ENCODE results near the gene FMR1NB. TPM values are rescaled to one million over a fixed set of nuclear protein-coding genes. Genes with fewer than 3 reads are reported as not detected.

Gene FMR1NB
- polyA plus RNA-seq (2011; rRNA removed) (not detected in 2 replicates), polyA minus RNA-seq (2011; rRNA and poly(A)+ RNA removed) (not detected in 2 replicates)

- no peaks in the 10 kb centered on the region for H3K27me3 ChIP-seq (ENCODE audit: control insufficient read depth, insufficient read depth, low read length)
- no peaks in the 10 kb centered on the region for H3K36me3 ChIP-seq (ENCODE audit: control insufficient read depth, insufficient read depth, low read length)
- POLR2A ChIA-PET: no interaction called here
- CTCF ChIA-PET: no interaction called here
- TF ChIP-seq CTCF (IDR thresholded peaks at IDR 0.05; ENCODE audit: insufficient read depth, low read depth, low read length): no peak
- H3K4me3 ChIP-seq (ENCODE audit: low read depth, low read length): no peak within 1 kb of the TSS
- no peak for DNase-seq (ENCODE audit: low read depth)
Observed at GRCh38 chrX:147981038-147981752, at the start of gene FMR1NB. TSS of gene FMR1NB (plus strand) at chrX:147981337. CDS start at chrX:147981403, 66 bp downstream.

- Histone ChIP-seq H3K36me3 (ENCODE audit: control insufficient read depth, insufficient read depth, low read length) (0 out of 2 replicates have a peak, but pooled peaks cover 2% of the 10 kb centered on the region), H3K27me3 (ENCODE audit: control insufficient read depth, insufficient read depth, low read length) (no peaks in the 10 kb centered on the region), H3K4me3 (ENCODE audit: low read depth, low read length) (no peak overlapping the region)
- POLR2A ChIA-PET: no interaction called here
- no peak for TF ChIP-seq CTCF (IDR thresholded peaks at IDR 0.05; ENCODE audit: insufficient read depth, low read depth, low read length)
- CTCF ChIA-PET: no interaction called here
- no peak for DNase-seq (ENCODE audit: low read depth)
Observed at GRCh38 chrX:147933815-147934214, 47.3 kb upstream of the FMR1NB start.

- ChIA-PET CTCF (no interaction called here), POLR2A (no interaction called here)
- no peak for TF ChIP-seq CTCF (IDR thresholded peaks at IDR 0.05; ENCODE audit: insufficient read depth, low read depth, low read length)
- no peak overlapping the region for H3K4me3 ChIP-seq (ENCODE audit: low read depth, low read length)
- DNase-seq (ENCODE audit: low read depth): no peak
- 0 out of 2 replicates have a peak, but pooled peaks cover 2% of the 10 kb centered on the region for H3K36me3 ChIP-seq (ENCODE audit: control insufficient read depth, insufficient read depth, low read length)
- H3K27me3 ChIP-seq (ENCODE audit: control insufficient read depth, insufficient read depth, low read length): no peaks in the 10 kb centered on the region
Observed at GRCh38 chrX:147935156-147935758, 45.9 kb upstream of the FMR1NB start.

GRCh38 chrX:147945286-147945685 lies 35.9 kb upstream of the FMR1NB start:
- no peaks in the 10 kb centered on the region for H3K27me3 ChIP-seq (ENCODE audit: control insufficient read depth, insufficient read depth, low read length)
- no peak overlapping the region for H3K4me3 ChIP-seq (ENCODE audit: low read depth, low read length)
- CTCF ChIA-PET: no interaction called here
- no peak for DNase-seq (ENCODE audit: low read depth)
- no peak for TF ChIP-seq CTCF (IDR thresholded peaks at IDR 0.05; ENCODE audit: insufficient read depth, low read depth, low read length)
- no peaks in the 10 kb centered on the region for H3K36me3 ChIP-seq (ENCODE audit: control insufficient read depth, insufficient read depth, low read length)
- POLR2A ChIA-PET: no interaction called here

- no peak overlapping the region for H3K4me3 ChIP-seq (ENCODE audit: low read depth, low read length)
- DNase-seq (ENCODE audit: low read depth): no peak
- H3K36me3 ChIP-seq (ENCODE audit: control insufficient read depth, insufficient read depth, low read length): no peaks in the 10 kb centered on the region
- no peaks in the 10 kb centered on the region for H3K27me3 ChIP-seq (ENCODE audit: control insufficient read depth, insufficient read depth, low read length)
- ChIA-PET CTCF (no interaction called here), POLR2A (no interaction called here)
- no peak for TF ChIP-seq CTCF (IDR thresholded peaks at IDR 0.05; ENCODE audit: insufficient read depth, low read depth, low read length)
Observed at GRCh38 chrX:147948531-147948930, 32.6 kb upstream of the FMR1NB start.

Data from BJ (cell line).